ENCODE data around the gene MPV17.

The MPV17 gene

GRCh38 chr2:27261241-27261925 lies 61.5 kb downstream of the MPV17 start:
- Histone ChIP-seq H3K4me1 (ENCODE audit: control insufficient read depth, insufficient read depth, low read length) (no peaks in the 10 kb centered on the region), H3K36me3 (ENCODE audit: control insufficient read depth, insufficient read depth, low read length) (no peaks in the 10 kb centered on the region), H3K27me3 (ENCODE audit: control insufficient read depth, insufficient read depth, low read length) (peaks cover 62% of the 10 kb centered on the region), H3K9ac (ENCODE audit: low read depth, low read length) (no peak overlapping the region), H3K9me3 (ENCODE audit: control insufficient read depth, insufficient read depth, low read length) (no peaks in the 10 kb centered on the region), H3K4me3 (ENCODE audit: low read depth, low read length) (peak overlapping the region; percentile 58)
